ENCODE measurements around the gene GRHL1.

- TF ChIP-seq GATA2 (IDR thresholded peaks at IDR 0.05; ENCODE audit: low read depth, low read length): no peak
- TF ChIP-seq GATA3 (IDR thresholded peaks at IDR 0.05; ENCODE audit: low read depth, low read length): no peak
Observed at GRCh38 chr2:10019602-10020400, 68.3 kb downstream of the GRHL1 start.
